Measurements from ENCODE around the gene CEACAM6.
A peak's percentile ranks its signal among the peaks of the same experiment; 100 is the strongest.

CEACAM6 gene

GRCh38 chr19:41796362-41796761, 41.0 kb downstream of the CEACAM6 start, which contains the start of gene CEACAM3:
Gene CEACAM3 (plus strand): TSS chr19:41796587. CDS start chr19:41796678, 91 bp downstream.
- no peak for DNase-seq (ENCODE audit: low read depth)

- DNase-seq (ENCODE audit: low read depth), result no peak
Observed at GRCh38 chr19:41796901-41797300, 41.6 kb downstream of the CEACAM6 start.

DNA sequence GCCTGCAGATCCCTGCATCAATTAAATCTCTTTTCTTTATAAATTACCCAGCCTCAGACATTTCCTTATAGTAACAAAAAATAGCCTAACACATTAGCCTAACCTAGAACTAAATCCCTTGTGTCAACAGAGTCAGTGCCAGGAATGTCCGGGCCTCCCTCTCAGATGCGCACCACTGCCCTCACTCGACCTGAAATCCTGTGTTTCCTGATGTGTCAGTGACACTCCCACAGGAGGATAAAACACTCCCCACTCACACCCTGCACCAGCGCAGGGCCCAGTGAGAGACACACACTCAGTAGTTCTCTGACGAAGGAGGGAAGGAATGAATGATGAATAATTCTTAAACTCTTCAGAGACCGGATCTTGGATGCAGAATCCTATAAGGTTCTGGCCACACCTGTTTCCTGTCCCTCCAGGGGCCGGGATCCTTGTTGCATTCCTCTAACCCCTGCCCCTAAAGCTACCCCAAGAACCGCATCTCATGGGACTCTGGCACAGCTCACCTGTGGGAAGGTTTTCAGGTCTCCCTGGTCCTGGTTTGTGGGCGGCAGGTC, 44.2 kb downstream of the CEACAM6 start:
- no peak for DNase-seq (ENCODE audit: low read depth)

DNA sequence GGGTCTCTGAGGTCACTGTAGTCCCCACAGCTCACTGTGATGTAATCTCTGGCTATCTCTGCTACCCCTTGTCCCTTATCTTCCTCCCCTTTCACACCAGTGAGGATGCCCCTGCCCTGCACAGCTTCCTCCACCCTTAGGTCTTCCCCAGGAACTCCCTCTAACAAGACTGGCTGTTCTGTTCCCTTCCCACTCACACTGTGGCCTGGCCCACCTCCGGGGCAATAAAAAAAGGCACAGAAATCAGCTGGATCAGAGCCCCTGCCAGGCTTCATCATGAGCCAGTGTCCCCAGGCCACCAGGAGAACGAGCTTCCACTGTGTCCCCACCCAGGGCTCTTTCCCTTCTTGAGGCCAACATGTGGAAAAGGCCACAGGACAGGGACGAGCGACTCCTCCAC, 45.7 kb downstream of the CEACAM6 start:
- DNase-seq (ENCODE audit: low read depth), result no peak

DNA sequence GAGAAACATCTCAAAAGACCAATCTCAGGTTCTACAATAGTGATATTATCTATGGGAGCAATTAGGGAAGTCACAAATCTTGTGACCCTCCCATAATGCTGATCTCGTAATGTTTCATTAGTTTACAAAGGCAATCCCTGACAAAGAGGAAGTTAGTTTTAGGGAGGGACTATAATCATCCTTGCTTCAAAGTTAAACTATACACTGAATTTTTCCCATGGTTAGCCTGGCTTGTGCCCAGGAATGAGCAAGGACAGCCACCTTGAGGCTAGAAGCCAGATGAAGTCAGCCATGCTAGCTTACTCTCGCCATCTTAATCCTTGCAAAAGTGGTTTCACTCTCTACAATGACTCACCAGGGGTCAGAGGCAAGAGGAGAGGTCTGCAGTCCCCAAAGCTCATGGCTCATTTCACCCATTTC, 46.5 kb downstream of the CEACAM6 start:
- no peak for DNase-seq (ENCODE audit: low read depth)

DNA sequence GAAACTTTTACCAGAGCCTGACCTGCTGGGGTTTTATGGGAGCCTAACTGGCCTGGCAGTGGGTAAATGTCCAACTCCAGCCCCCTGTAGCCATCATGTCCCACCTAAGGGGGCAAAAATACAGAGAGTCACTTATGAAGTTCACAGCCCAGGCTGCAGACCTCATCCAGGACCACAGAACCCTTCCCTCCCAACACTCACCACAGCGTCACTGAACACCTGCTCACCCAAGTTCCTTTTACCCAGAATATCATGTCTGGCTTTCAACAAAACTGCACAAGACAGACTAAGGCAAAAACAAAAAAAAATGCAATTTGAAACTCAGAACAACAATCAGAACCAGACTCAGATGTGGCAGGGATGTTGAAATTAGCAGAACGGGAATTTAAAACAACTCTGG, 47.4 kb downstream of the CEACAM6 start:
- DNase-seq (ENCODE audit: low read depth), result no peak

DNA sequence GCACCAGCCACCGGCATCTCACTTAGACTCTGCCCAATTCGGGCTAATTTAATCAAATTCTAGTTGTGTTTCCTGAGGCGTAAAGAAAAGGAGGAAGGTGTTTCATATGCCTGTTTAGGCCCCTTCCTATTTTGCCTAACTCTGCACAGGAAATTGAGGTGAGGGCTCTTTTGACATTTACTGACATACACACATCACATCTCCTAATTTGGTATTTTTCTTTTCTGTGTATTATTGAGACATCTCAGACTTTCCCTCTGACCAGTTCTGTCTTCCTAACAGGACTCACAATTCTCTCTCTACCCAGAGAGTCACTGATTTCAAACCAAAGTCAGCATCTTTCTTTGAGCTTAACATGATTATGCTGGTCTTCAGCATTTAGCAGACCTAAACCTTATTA, 49.0 kb downstream of the CEACAM6 start:
- no peak for DNase-seq (ENCODE audit: low read depth)

GRCh38 chr19:41807176-41807575, 51.8 kb downstream of the CEACAM6 start:
- DNase-seq (ENCODE audit: low read depth), result no peak

DNA sequence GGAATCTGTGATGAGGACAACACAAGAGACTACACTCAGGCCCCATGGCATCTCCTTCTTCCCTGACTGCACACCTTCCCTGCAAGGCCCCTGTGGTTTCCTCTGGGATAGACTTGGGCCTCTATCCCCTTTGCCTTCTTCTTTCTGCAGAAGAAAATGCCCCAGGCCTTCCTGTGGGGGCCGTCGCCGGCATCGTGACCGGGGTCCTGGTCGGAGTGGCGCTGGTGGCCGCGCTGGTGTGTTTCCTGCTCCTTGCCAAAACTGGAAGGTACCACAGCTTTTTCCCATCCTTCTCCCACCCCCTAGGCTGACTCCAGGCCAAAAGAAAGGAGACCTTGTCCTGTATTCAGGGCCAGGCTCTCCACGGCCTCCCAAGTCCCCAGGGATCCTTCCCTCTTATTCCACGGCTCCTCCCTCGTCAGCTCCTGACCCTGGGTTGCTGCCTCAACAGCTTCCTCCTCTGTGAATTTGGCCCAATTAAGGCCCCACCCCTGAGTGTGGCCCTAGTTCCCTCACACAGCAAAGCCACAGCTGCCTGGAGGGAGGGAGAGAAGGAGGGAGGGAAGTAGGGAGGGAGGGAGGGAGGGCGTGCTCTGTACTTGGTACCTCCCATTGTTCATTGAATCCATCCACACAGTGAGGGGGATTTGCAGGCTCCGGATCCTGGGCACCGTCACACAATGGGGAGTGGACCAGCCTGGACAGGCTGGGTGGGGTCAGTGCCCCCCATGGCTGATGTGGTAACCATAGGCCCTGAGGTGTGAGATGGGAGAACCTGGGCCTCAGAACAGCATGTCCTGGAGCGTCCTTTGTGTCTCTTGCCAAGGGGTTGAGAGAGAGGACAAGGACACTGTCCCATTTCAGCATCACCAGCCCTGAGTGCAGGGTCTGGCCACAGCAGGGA, 53.6 kb downstream of the CEACAM6 start:
- DNase-seq (ENCODE audit: low read depth), result no peak

- DNase-seq (ENCODE audit: low read depth), result no peak
Observed at GRCh38 chr19:41810301-41810700, 55.0 kb downstream of the CEACAM6 start.

- DNase-seq (ENCODE audit: low read depth), result no peak
Observed at GRCh38 chr19:41811036-41811435, 55.7 kb downstream of the CEACAM6 start.

DNA sequence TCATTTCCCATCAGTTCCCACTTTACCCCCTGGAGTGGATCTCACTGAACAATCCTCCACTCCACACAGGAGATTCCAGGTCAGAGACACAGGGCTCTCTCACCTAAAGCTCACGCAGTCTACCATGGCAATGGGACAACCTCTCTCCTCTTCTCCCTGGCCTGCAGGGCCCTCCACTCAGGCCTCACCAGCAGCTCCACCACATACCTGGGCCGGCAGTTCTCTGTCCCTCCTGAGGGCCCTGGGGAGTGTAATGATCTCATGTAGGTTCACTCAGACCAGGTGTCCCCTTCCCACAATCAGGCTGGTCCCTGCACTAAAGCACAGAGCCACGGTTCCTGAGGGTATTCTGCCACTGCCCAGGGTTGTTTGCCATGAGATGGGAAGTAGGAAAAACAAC, 56.7 kb downstream of the CEACAM6 start:
- DNase-seq (ENCODE audit: low read depth), result no peak

GRCh38 chr19:41813911-41814310, 58.6 kb downstream of the CEACAM6 start:
- DNase-seq (ENCODE audit: low read depth), result no peak

GRCh38 chr19:41815301-41815700, 60.0 kb downstream of the CEACAM6 start:
- DNase-seq (ENCODE audit: low read depth), result no peak

- no peak for DNase-seq (ENCODE audit: low read depth)
Observed at GRCh38 chr19:41816761-41817160, 61.4 kb downstream of the CEACAM6 start.

- DNase-seq (ENCODE audit: low read depth), result peak; percentile 9
Observed at GRCh38 chr19:41821003-41821735, 65.8 kb downstream of the CEACAM6 start.

Data from stimulated activated CD8-positive, alpha-beta memory T cell treated with anti-CD3 and anti-CD28 coated beads, Interleukin-12 subunit alpha, Interleukin-12 subunit beta, amount 100 ng/mL, for 1 hour (primary cell).